ENCODE measurements around the gene GRAMD4.

Gene GRAMD4

GRCh38 chr22:46619830-46620501 lies at the start of gene GRAMD4:
Gene GRAMD4, plus strand, starts transcription at chr22:46620386. Its CDS starts 6,414 bp downstream, at chr22:46626800.
- no peak within 1 kb of the TSS for H3K27ac ChIP-seq (ENCODE audit: low read depth, low read length)

GRCh38 chr22:46571642-46572250 lies 48.4 kb upstream of the GRAMD4 start:
- Histone ChIP-seq H3K9me3 (ENCODE audit: control insufficient read depth, insufficient read depth, low read length) (peaks cover 10% of the 10 kb centered on the region), H3K36me3 (ENCODE audit: control insufficient read depth, low read length) (no peaks in the 10 kb centered on the region), H3K27me3 (ENCODE audit: control insufficient read depth, low read length) (peaks cover 11% of the 10 kb centered on the region), H3K4me1 (ENCODE audit: control insufficient read depth, low read length) (peaks cover 16% of the 10 kb centered on the region), H3K27ac (ENCODE audit: low read depth, low read length) (no peak overlapping the region), H3K9me2 (replicated peaks; ENCODE audit: control insufficient read depth, low read length) (no peaks in the 10 kb centered on the region), H3F3A (ENCODE audit: control insufficient read depth, insufficient read depth) (peaks cover 11% of the 10 kb centered on the region), H4K20me1 (ENCODE audit: control insufficient read depth, insufficient read depth, low read depth, low read length) (no peaks in the 10 kb centered on the region), H3K79me2 (ENCODE audit: control insufficient read depth, low read length) (no peaks in the 10 kb centered on the region), H3K4me3 (ENCODE audit: low read length) (no peak overlapping the region), H3K4me2 (ENCODE audit: low read length) (no peak overlapping the region)
- TF ChIP-seq EZH2phosphoT487 (IDR thresholded peaks at IDR 0.05; ENCODE audit: borderline replicate concordance, low read length) (no peak), CTCF (IDR thresholded peaks at IDR 0.05; ENCODE audit: low read depth, low read length, poor library complexity, severe bottlenecking) (no peak)

More at GRCh38 chr22:46619830-46620501, at the start of gene GRAMD4:
- H3K4me2 ChIP-seq (ENCODE audit: low read length), result no peak within 1 kb of the TSS
- peaks cover 34% of the 10 kb centered on the region for H3K4me1 ChIP-seq (ENCODE audit: control insufficient read depth, low read length)
- no peaks in the 10 kb centered on the region for H3K36me3 ChIP-seq (ENCODE audit: control insufficient read depth, low read length)
- H4K20me1 ChIP-seq (ENCODE audit: control insufficient read depth, insufficient read depth, low read depth, low read length), result peaks cover 13% of the 10 kb centered on the region; the same call in 1 of the 2 replicates
- peaks cover 58% of the 10 kb centered on the region for H3K79me2 ChIP-seq (ENCODE audit: control insufficient read depth, low read length)
- no peak for TF ChIP-seq EZH2phosphoT487 (IDR thresholded peaks at IDR 0.05; ENCODE audit: borderline replicate concordance, low read length)
- no peak for TF ChIP-seq CTCF (IDR thresholded peaks at IDR 0.05; ENCODE audit: low read depth, low read length, poor library complexity, severe bottlenecking)
- H3K4me3 ChIP-seq (ENCODE audit: low read length), result no peak within 1 kb of the TSS
- H3F3A ChIP-seq (ENCODE audit: control insufficient read depth, insufficient read depth), result peaks cover 6% of the 10 kb centered on the region; the same call in 1 of the 2 replicates
- no peaks in the 10 kb centered on the region for H3K9me2 ChIP-seq (replicated peaks; ENCODE audit: control insufficient read depth, low read length)
- H3K27me3 ChIP-seq (ENCODE audit: control insufficient read depth, low read length), result no peaks in the 10 kb centered on the region
- no peaks in the 10 kb centered on the region for H3K9me3 ChIP-seq (ENCODE audit: control insufficient read depth, insufficient read depth, low read length)

- peaks cover 7% of the 10 kb centered on the region for H3K79me2 ChIP-seq (ENCODE audit: control insufficient read depth, low read length)
These were observed 47.0 kb upstream of the GRAMD4 start for GRCh38 chr22:46572911-46573780.

More at GRCh38 chr22:46572911-46573780, 47.0 kb upstream of the GRAMD4 start:
- Histone ChIP-seq H4K20me1 (ENCODE audit: control insufficient read depth, insufficient read depth, low read depth, low read length) (no peaks in the 10 kb centered on the region), H3K4me1 (ENCODE audit: control insufficient read depth, low read length) (peaks cover 23% of the 10 kb centered on the region), H3K27ac (ENCODE audit: low read depth, low read length) (no peak overlapping the region), H3K9me2 (replicated peaks; ENCODE audit: control insufficient read depth, low read length) (no peaks in the 10 kb centered on the region), H3F3A (ENCODE audit: control insufficient read depth, insufficient read depth) (peaks cover 3% of the 10 kb centered on the region; the same call in 1 of the 2 replicates), H3K4me3 (ENCODE audit: low read length) (no peak overlapping the region), H3K27me3 (ENCODE audit: control insufficient read depth, low read length) (peaks cover 11% of the 10 kb centered on the region), H3K9me3 (ENCODE audit: control insufficient read depth, insufficient read depth, low read length) (peaks cover 10% of the 10 kb centered on the region), H3K4me2 (ENCODE audit: low read length) (no peak overlapping the region), H3K36me3 (ENCODE audit: control insufficient read depth, low read length) (no peaks in the 10 kb centered on the region)
- no peak for TF ChIP-seq CTCF (IDR thresholded peaks at IDR 0.05; ENCODE audit: low read depth, low read length, poor library complexity, severe bottlenecking)
- TF ChIP-seq EZH2phosphoT487 (IDR thresholded peaks at IDR 0.05; ENCODE audit: borderline replicate concordance, low read length), result no peak
